ENCODE measurements around the gene CACNA1D.

GRCh38 chr3:53484984-53485383 is 9.4 kb upstream of the CACNA1D start:
- TF ChIP-seq CTCF (IDR thresholded peaks at IDR 0.05; ENCODE audit: low read depth, low read length): no peak
- no peak for TF ChIP-seq EZH2phosphoT487 (IDR thresholded peaks at IDR 0.05; ENCODE audit: low read depth)

All from OCI-LY3 (cell line).